GM21529 (cell line): ENCODE measurements around the gene AKTIP.

Experiments
- ATAC-seq: cut with Tn5 transposase; IDR thresholded peaks from one replicate; pipeline ENCODE4 v1.9.1; 2021; ENCODE audit not compliant: unreplicated experiment

Gene AKTIP

DNA sequence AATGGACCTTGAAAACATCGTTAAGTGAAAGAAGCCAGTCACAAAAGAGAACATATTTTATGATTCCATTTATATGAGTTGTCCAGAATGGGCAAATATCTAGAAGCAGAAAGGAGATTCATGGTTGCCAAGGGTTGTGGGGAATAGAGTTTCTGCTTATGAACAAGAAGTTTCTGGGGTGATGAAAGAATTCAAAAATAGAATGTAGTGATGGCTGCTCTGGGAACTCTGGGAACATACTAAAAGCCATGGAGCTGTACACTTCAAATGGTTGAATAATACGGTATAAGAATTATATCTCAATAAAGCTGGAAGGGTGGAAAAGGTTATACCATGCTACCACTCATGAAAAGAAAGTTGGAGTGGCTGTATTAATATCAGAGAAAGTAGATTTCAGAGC, 18.5 kb downstream of the AKTIP start:
- ATAC-seq: no peak

DNA sequence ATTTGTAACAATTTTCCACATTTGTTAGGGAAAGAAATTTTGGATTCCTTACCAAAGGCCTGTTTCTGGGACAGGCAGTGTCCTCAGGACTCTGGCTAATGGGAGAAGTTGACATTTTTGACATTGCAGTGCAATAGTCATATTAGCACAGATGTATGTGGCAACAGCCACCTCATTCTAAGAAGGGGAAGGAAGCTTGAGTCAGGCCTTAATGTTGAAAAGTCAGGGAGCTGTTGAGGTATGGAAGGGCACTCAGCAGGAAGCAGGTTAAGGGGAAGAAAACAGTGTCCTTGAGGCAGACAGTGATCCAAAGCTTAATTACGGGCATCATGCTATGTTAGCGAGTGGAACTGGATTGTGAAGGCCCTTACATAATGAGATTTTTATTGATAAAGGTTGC, 20.9 kb downstream of the AKTIP start:
- ATAC-seq: no peak

DNA sequence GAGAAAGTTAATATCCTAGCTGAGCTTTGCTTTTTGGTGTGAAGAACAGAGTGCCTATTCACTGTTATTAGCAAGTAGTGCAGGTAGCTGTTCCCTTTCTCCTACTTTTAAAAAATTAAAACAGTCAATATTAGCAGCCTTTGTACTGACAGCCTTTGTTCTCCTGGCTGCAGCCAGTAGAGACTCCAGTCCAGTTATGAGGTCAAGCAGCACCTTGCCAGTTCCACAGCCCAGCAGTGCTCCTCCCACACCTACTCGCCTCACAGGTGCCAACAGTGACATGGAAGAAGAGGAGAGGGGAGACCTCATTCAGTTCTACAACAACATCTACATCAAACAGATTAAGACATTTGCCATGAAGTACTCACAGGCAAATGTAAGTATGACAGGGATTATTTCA, 22.6 kb downstream of the AKTIP start:
- no peak for ATAC-seq

DNA sequence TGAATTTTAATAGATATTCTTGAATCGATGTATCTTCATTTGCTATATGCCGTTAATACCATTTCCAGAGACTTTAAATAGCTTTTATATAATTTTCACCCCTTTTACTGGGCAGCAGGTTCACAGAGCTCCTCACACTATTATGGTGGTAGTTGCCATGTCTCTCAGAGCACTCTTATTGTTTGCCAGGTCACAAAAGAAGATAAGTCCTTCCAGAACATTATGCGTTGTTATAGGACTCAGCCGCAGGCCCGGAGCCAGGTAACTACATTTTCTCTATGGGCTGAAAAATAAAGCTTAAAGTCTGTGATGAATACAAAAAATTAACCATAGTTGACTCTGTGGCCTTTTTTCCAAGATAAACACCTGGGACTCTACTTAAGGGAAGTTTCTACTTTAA, 24.0 kb downstream of the AKTIP start:
- no peak for ATAC-seq

DNA sequence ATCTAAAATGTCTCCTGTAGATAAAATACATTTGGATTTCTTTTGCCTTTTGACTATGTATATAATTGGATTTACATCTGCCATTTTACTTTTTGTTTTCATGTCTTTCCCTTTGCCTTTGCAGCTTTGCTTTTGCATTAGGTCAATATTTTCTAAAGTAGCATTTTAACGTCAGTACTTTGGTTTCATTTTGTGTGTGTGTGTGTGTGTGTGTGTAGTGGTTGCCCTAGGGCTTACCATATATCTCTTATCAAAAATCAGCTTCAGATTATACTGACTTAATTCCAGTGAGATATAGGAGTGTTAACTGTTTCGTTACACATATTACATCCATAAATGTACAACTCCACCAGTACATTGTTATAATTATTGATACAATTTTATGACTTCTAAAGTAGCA, 26.1 kb downstream of the AKTIP start:
- no peak for ATAC-seq

DNA sequence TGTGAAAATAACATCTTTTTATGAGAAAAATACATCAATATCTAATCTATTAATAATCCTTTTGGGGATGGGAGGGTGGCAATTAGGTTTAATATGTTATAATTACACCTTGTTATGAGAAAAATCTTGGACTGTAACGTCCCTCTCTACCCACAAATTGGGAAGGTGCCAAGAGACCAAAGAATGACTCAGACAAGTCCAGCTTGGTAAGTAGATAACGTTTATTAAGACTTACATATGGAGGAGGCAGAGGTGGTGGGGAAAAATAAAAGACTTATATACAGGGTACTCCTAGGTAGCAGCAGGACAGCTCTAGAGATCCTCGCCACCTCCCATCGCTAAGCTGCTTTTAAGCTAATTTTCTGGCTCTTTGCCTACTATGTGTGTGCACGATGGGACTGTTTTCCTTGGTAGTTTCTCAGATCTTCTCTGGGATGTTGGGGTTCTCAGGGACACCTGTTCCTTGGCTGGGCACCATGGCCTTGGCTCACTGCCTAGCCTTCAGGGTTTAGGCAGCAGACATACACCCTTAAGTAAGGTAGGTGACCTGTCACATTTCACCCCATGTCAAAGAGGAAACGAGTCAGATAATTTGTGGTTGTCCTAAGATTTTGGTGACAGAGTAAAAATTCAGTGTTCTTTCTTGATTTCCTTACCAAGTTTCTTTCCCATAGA, 37.3 kb downstream of the AKTIP start:
- ATAC-seq: no peak

DNA sequence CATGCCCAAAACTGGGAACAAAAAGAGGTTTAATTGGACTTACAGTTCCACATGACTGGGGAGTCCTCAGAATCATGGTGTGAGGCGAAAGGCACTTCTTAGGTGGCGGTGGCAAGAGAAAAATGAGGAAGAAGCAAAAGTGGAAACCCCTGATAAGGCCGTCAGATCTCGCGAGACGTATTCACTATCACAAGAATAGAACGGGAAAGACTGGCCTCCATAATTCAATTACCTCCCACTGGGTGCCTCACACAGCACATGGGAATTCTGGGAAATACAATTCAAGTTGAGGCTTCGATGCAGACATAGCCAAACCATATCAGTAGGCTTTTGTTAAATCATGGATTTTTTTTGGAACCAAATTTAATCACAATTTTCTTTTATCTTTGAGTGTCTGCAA, 44.4 kb downstream of the AKTIP start:
- ATAC-seq: no peak

DNA sequence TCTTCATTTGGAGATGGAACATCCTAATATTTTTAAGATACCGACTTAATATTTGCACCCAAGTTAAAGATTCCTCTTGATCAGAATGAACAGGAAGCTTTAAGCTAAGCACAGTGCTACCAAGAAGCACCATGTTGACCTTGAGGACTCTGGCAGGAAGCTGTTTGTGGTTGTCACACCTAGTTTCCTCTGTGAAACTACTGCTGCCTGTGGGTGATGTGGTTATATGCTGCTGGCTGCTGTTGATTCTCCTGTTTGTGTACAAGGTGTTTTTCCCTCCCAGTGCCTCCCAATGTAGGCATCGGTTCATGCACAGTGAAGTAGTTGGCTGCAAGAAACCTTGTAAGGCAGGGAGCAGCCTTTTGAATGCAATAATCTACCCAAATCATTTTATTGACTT, 45.3 kb downstream of the AKTIP start:
- peak; percentile 100 for ATAC-seq

DNA sequence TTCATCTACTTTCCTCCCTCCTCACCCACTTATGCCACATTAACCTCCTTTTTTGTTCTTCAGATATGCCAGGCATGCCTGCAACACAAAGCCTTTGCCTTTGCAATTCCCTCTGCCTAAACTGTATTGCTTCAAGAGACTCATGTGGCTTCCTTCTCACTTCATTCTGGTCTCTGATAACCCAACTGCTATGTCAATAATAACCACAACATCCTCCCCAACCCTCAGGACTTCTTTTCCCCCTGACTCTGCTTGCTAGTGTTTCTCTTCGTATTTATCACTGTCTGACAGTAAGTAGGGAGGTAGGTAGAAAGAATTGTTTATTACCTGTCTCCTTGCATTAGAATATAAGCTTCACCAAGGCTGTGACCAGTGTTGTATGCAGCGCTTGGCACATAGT, 46.4 kb downstream of the AKTIP start:
- ATAC-seq: no peak

DNA sequence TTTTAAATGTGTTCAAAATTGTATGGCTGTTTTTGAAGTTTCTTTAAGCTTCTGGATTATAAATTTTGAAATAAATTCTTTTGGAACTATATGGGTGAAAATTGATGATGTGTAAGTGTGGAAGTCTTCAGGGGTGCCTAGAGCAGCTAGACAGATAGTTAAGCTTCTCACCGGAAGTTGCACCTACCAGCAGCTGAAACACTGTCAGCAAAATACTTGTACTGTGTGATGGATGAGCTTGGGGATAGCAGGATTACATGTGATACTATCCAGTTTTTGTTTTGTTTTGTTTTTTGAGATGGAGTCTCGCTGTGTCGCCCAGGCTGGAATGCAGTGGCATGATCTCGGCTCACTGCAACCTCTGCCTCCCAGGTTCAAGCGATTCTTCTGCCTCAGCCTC, 49.1 kb downstream of the AKTIP start:
- no peak for ATAC-seq

DNA sequence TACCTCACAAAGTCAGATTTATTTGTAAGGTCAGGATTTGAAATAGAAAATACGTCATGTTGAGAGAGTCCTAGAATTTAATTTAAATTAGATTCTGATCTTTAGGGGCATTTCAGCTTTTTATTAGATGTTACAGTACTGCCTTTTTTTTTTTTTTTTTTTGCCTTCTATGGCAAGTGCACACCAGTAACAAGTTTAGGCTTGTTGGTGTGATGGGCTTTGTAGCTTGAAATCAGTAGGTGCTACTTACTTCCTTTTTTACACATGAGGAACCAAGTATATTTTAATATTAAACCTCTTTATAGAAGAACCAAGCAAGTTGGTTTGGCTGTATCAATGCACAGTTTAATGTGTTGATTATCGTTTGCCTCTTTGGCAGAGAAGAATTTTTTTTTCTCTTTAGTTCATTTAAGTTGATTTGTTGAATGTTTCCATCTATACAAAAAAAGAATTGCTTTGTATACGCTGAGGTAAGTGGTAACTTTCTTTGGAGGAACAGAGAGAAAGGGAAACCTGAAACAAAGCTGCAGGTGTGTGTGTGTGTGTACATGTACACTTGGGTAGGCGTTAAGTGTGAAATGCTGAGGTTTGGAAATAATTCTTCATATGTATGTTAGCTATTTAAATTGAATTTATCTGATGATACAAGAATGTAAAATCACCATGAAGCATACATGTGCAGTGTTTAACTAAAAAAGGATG, 53.0 kb downstream of the AKTIP start:
- ATAC-seq: no peak

DNA sequence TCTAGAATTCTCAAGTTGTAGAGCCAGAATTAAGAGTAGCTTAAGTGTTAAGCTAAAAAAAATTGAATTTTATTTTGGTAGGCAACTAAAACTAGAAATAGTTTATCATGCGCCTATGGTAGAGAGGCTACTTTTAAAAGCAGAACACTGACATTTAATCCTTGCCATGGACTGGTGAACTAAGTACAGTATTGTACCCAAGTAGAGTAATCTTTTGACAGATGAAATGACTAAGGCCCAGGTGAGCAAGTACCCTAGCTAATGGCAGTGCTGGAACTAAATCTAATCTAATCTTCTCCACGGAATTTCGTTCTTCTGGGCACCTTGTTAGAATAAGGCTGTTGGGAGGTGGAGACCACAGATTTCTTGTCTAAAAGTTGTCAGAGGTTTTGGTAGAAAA, 56.9 kb downstream of the AKTIP start:
- ATAC-seq: no peak

DNA sequence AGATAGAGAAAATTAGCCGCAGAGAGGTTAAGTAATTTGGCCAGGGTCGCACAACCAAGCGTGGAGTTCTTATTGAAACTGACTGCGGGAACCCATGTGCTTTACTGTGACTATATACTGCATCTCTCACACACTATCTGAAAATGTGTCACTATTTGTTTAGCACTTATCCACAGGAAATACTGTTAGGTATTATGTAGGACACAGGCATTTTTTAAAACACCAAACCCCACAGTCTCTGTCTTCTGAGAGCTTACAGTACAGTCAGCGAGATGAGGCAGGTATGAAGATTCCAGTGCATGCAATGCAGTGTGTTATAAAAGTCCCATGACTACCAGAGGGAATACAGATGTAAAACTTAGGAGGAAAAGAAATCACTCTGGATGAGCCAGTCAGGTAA, 57.5 kb downstream of the AKTIP start:
- ATAC-seq: no peak
